ENCODE data around the gene TCHP. TPM values are rescaled to one million over a fixed set of nuclear protein-coding genes. Genes with fewer than 3 reads are reported as not detected.

Gene TCHP
- total RNA-seq, 2 donors from 2014 or later: 26.1 to 31.9 TPM

DNA sequence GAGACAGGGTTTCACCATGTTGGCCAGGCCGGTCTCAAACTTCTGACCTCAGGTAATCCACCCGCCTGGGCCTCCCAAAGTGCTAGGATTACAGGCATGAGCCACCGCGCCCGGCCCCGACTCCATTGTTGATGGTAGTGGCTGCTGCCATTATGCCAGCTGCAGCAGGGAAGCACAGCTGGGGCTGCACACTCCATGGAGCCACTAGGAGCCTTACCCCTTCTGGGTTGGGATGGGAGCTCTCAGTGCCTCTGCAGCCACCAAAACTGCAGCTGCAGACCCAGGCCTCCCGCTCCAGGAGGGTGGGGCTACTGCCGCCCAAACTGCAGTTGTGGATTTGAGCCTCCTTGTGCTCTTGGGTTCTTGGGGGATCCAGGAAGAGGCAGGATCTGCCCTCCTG is 25.9 kb downstream of the TCHP start:
- H3K4me3 Mint-ChIP-seq: no peak overlapping the region
- H3K27me3 Mint-ChIP-seq (ENCODE audit: insufficient read depth): no peaks in the 10 kb centered on the region
- Histone ChIP-seq H3K4me1 (ENCODE audit: control insufficient read depth, insufficient read depth, low read length) (no peaks in the 10 kb centered on the region), H3K27me3 (ENCODE audit: control insufficient read depth, insufficient read depth, low read length, poor library complexity, severe bottlenecking) (no peaks in the 10 kb centered on the region), H3K27ac (ENCODE audit: low read depth, low read length) (no peak overlapping the region), H3K4me3 (ENCODE audit: low read length) (no peak overlapping the region), H3K9me3 (ENCODE audit: control insufficient read depth, low read length) (no peaks in the 10 kb centered on the region), H3K9ac (ENCODE audit: extremely low read depth, low read length, poor library complexity, severe bottlenecking) (no peak overlapping the region), H3K36me3 (ENCODE audit: control insufficient read depth, insufficient read depth, low read length) (peaks cover 22% of the 10 kb centered on the region)
- H3K36me3 Mint-ChIP-seq (ENCODE audit: low read depth): peaks cover 18% of the 10 kb centered on the region
- no peak overlapping the region for H3K27ac Mint-ChIP-seq
- TF ChIP-seq, protein P1, sequence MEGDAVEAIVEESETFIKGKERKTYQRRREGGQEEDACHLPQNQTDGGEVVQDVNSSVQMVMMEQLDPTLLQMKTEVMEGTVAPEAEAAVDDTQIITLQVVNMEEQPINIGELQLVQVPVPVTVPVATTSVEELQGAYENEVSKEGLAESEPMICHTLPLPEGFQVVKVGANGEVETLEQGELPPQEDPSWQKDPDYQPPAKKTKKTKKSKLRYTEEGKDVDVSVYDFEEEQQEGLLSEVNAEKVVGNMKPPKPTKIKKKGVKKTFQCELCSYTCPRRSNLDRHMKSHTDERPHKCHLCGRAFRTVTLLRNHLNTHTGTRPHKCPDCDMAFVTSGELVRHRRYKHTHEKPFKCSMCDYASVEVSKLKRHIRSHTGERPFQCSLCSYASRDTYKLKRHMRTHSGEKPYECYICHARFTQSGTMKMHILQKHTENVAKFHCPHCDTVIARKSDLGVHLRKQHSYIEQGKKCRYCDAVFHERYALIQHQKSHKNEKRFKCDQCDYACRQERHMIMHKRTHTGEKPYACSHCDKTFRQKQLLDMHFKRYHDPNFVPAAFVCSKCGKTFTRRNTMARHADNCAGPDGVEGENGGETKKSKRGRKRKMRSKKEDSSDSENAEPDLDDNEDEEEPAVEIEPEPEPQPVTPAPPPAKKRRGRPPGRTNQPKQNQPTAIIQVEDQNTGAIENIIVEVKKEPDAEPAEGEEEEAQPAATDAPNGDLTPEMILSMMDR (conservative IDR thresholded peaks at IDR 0.05): no peak
- no peak for DNase-seq
- H3K9me3 Mint-ChIP-seq: no peaks in the 10 kb centered on the region
- peaks cover 6% of the 10 kb centered on the region for H3K4me1 Mint-ChIP-seq
- WGBS, 2 experiments (ENCODE audit: insufficient coverage in 1 of 2, insufficient read length in 1 of 2): 79 to 86% methylated on average over 4 to 8 of the region's 8 CpGs

DNA sequence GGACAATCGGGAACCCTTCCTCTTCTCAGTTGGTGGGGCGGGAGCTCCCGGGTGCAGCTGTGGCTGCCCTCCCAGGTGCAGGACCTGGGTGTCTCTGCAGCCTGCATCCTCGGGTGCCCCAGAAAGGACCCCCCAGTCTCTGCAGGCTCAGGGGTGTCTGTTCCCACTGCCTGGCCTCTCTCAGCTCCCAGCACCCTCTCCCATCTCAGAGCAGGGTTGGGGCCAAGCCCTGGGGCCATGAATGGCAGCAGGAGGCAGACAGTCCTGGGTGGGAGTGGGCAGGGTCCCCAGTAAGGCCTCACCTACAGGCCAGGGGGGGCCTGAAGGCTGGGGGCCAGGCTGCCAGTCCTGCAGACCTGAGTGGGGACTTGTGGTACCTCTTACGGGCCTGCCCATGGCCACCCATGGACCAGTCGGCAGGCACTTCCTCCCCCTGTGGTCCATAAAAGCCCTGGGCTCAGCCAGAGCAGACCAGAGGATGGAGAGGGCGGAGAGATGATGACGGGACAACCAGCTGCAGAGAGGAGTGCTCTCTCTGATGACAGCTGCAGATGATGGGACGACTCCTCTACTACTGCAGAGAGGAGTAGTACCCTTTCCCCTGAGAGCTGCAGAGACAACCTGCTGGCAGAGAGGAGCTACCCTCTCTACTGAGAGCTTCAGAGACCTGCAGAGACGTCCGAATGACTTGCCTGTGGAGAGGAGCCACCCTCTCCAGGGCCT is 26.6 kb downstream of the TCHP start:
- no peak overlapping the region for H3K27ac Mint-ChIP-seq
- no peaks in the 10 kb centered on the region for H3K9me3 Mint-ChIP-seq
- Histone ChIP-seq H3K9me3 (ENCODE audit: control insufficient read depth, low read length) (no peaks in the 10 kb centered on the region), H3K4me3 (ENCODE audit: low read length) (no peak overlapping the region), H3K27ac (ENCODE audit: low read depth, low read length) (no peak overlapping the region), H3K36me3 (ENCODE audit: control insufficient read depth, insufficient read depth, low read length) (peaks cover 26% of the 10 kb centered on the region), H3K4me1 (ENCODE audit: control insufficient read depth, insufficient read depth, low read length) (no peaks in the 10 kb centered on the region), H3K9ac (ENCODE audit: extremely low read depth, low read length, poor library complexity, severe bottlenecking) (no peak overlapping the region), H3K27me3 (ENCODE audit: control insufficient read depth, insufficient read depth, low read length, poor library complexity, severe bottlenecking) (no peaks in the 10 kb centered on the region)
- H3K27me3 Mint-ChIP-seq (ENCODE audit: insufficient read depth): no peaks in the 10 kb centered on the region
- 90 to 93% methylated on average over 9 to 11 of the region's 11 CpGs for WGBS, 2 experiments (ENCODE audit: insufficient coverage in 1 of 2, insufficient read length in 1 of 2)
- TF ChIP-seq, protein P1 (conservative IDR thresholded peaks at IDR 0.05): no peak
- H3K36me3 Mint-ChIP-seq (ENCODE audit: low read depth): peaks cover 19% of the 10 kb centered on the region
- no peak for DNase-seq
- H3K4me1 Mint-ChIP-seq: peaks cover 6% of the 10 kb centered on the region
- H3K4me3 Mint-ChIP-seq: no peak overlapping the region

DNA sequence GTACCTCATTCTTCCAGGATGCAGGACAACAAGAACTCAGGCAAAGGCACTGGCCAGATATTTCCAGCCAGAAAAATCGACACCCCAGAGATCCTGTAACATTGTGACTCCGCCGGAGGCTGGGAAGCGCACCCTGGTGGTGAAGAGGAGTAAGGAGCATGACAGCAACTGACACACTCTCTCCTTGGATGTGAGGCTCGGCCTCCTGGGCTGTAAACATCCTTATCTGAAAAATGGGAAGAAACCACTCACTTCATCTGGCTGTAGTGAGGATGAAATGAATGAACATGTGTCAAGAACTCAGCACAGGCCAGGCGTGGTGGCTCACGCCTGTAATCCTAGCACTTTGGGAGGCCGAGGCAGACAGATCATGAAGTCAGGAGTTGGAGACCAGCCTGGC is 27.5 kb downstream of the TCHP start:
- no peaks in the 10 kb centered on the region for H3K4me1 ChIP-seq (ENCODE audit: control insufficient read depth, insufficient read depth, low read length)
- Mint-ChIP-seq H3K4me1 (peaks cover 6% of the 10 kb centered on the region), H3K36me3 (ENCODE audit: low read depth) (peaks cover 28% of the 10 kb centered on the region), H3K9me3 (no peaks in the 10 kb centered on the region), H3K27me3 (ENCODE audit: insufficient read depth) (no peaks in the 10 kb centered on the region), H3K27ac (peak overlapping the region; percentile 37), H3K4me3 (no peak overlapping the region)
- peak; percentile 85 for DNase-seq
- H3K9me3 ChIP-seq (ENCODE audit: control insufficient read depth, low read length): no peaks in the 10 kb centered on the region
- no peak overlapping the region for H3K27ac ChIP-seq (ENCODE audit: low read depth, low read length)
- H3K27me3 ChIP-seq (ENCODE audit: control insufficient read depth, insufficient read depth, low read length, poor library complexity, severe bottlenecking): no peaks in the 10 kb centered on the region
- peaks cover 35% of the 10 kb centered on the region for H3K36me3 ChIP-seq (ENCODE audit: control insufficient read depth, insufficient read depth, low read length)
- TF ChIP-seq, protein P1 (conservative IDR thresholded peaks at IDR 0.05): peak; percentile 82
- H3K4me3 ChIP-seq (ENCODE audit: low read length): no peak overlapping the region
- no peak overlapping the region for H3K9ac ChIP-seq (ENCODE audit: extremely low read depth, low read length, poor library complexity, severe bottlenecking)
- WGBS, 2 experiments (ENCODE audit: insufficient coverage in 1 of 2, insufficient read length in 1 of 2): 77 to 84% methylated on average over 5 to 8 of the region's 8 CpGs
